ENCODE measurements around the gene PET100.

GRCh38 chr19:7669641-7670040 is 40.0 kb downstream of the PET100 start:
- TF ChIP-seq CTCF (IDR thresholded peaks at IDR 0.05) (no peak), POLR2A (IDR thresholded peaks at IDR 0.05) (no peak)

Data from body of pancreas (tissue), 4 donors.